Right renal cortex interstitium (tissue), 3 donors: ENCODE data around the gene CALML6. TPM values are rescaled to one million over a fixed set of nuclear protein-coding genes. Genes with fewer than 3 reads are reported as not detected.

Experiments used
- DNase-seq, 3 donors: peaks; one replicate each; pipeline ENCODE4 v3.0.0-alpha.2; 2013; ENCODE audit warnings: low read depth in 3 of 3, low spot score in 2 of 3
- polyA plus RNA-seq, 3 donors: library from polyadenylated mRNA; unstranded; fragments of 120-200 nt; gene quantifications; one replicate each; pipeline ENCODE4 v1.2.1, GENCODE V29; 2013; ENCODE audit not compliant: insufficient read length in 3 of 3

CALML6 gene
- polyA plus RNA-seq, 3 donors = 0.29 to 0.50 (median 0.44) TPM

DNA sequence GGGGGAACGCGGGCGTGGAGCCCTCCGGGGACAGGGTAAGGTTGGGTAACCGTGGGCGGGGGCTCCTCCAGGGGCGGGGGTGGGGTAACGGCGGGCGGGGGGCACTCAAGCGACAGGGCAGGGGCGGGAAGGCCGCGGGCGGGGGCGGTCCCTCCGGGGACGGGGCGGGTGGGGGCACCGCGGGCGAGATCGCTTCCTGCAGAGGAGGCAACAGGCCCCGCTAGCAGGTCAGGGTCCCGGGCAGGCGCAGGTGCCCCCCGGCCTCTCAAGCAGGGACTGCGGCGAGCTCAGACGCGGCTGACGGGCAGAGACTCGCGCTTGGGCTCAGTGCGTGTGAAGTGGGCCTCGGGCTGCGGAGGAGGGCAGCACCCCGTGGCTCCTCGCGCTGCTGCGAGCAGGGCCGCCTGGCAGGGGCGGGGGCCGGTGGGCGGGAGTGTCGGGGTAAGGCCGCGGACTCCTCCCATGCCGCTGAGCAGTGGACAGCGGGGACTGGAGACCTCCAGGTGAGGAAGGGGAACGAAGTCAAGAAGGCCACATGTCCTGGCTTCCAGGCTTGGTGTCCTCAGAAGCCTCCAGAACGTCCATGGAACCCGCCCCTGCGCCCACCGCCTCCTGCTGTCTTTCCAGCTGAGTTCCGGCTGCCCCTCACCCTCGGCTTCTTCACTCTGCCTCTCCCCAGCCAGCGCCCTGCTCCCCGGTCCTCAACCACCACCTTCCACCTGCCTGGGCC is 23.5 kb upstream of the CALML6 start:
- no peak for DNase-seq

DNA sequence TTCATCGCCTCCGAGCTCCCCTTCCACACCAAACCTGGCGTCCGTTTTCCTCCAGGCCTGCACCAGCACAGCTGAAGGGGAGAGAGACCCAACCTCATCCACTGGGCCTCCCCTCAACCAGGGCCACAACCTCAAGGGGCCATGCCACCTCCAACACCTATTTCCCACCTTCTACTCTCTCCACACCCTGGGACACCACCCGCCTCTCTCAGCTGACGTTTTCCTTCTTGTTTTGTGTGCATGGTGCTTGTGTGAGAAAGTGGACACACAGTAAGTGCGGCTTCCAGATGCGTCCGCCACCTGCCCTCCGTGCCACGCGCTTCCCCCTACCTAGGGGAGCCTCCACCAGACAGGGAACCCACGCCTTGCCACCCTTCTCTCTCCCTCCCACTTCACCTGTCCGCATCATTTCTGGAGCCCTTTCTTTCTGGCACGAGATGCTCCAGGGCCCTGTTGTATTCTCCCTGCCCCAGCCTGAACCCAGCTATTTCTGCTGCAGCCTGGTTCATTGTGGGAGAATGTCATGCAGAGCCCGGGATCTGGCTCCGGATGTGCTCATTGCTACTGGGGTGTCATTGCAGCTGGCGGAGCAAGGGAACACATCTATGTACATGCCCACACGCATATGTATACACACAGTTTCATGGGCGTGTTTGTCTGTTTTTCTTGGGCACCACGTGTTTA is 22.8 kb upstream of the CALML6 start:
- no peak for DNase-seq

DNA sequence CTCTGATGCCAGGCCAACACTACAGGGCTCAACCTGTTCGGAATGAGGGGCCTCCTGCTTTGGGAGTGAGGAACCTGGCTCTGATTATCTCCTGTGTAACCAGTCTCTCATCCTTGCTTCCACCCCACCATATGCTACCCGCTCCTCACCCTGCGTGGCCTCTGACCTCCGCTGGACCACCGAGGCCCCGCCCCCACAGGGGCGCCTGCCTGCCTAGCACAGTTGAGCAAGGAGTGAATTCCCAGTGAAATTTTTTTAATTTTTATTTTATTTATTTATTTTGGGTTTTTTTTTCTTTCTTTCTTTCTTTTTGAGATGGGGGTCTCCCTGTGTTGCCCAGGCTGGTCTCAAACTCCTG is 22.3 kb upstream of the CALML6 start:
- DNase-seq = no peak

DNA sequence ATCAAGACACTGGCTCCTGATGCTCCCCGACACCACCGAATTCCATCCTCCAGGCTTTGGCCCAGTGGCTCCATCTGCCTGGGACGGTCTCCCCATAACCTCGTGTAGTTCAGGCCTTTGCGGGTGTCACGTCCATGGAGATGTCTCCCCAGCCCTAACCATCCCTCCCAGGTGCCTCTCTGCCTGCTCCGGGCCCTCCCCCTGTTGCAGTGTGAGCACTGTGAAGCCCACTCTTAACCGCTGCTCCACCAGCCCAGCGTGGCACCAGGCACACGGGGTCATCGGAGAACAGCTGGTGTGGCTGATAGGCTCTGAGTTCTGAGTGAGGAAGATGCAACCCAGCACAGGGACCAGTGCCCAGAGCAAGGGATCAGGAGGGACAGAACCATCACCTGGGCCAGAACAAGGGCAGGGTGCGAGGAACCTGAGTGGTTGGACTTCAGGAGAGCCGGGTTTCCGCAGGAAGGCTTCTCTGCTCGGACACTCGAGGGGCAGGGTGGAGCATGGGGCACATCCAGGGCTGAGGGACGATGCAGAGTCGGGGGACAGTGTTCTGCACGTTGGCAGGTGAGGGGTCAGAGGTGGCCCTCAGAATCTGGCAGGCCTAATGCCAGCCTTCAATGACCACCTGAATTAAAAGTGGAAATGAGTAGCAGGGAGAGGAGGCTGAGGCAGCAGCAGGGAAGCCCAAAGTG is 21.6 kb upstream of the CALML6 start:
- no peak for DNase-seq

DNA sequence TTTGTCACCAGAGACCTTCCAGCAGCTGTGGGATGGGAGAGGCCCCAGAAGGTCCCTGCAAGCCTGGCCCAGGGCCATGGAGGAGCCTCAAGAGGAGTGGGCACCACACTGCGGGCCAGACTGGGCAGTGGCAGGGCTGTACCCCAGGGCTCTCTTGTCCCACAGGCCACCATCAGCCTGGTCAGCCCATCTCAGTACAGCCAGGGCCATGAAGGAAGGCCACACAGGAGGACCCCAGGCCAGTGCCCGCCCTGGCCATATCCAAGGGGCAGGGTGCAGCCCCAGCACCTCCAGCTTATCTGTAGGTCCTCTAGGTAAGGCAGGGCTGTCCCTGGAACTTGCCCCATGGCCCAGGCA is 21.1 kb upstream of the CALML6 start:
- no peak for DNase-seq

DNA sequence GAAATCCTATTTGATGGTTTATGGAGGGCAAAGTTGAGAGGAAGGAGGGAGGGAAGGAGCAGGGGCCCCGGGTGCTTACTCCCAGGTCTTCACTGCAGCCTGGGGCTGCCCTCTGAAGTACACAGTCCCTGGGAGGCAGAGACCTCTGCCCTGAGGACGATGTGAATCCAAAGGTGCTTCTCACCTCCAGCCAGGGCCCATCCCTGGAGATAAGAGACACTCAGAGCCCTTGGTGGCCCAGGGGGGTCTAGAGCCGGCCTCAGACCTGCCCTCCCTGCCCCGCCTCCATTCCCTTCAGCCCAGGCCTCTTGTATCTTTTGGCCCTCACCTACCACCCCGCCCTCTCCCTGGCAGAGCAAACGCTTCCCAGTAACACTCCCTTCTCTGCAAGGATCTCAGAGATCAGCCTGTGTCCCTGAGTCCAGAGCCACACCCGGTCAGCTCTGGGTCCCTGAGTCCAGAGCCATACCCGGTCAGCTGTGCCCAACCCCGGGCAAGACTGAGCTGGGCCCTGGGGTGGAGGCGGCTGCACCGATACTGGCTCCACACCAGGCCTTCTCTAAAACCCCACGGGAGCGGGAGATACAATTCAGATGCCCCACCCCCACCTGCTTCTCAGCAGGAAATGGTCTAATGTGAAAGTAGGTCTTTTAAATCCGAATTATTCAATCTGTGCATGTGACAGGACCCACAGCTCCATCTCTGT is 20.6 kb upstream of the CALML6 start:
- no peak for DNase-seq

DNA sequence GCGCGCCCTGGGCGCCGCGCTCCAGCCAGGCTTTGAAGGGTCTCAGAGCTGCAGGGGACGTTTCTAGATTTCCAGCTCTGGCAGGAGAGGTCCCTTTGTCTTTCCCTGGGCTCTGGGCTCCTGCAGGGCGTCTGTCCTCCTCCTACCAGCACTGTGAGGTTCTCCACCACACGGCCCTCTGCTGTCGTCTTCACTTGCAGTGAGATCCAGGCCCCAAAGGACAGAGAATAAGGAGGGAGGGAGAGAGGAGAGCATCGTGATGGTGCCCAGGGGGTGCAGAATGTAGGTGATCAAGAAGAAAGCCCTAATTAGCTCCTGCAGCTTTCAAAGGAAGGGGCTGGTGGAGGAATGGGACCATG is 20.0 kb upstream of the CALML6 start:
- DNase-seq = no peak

DNA sequence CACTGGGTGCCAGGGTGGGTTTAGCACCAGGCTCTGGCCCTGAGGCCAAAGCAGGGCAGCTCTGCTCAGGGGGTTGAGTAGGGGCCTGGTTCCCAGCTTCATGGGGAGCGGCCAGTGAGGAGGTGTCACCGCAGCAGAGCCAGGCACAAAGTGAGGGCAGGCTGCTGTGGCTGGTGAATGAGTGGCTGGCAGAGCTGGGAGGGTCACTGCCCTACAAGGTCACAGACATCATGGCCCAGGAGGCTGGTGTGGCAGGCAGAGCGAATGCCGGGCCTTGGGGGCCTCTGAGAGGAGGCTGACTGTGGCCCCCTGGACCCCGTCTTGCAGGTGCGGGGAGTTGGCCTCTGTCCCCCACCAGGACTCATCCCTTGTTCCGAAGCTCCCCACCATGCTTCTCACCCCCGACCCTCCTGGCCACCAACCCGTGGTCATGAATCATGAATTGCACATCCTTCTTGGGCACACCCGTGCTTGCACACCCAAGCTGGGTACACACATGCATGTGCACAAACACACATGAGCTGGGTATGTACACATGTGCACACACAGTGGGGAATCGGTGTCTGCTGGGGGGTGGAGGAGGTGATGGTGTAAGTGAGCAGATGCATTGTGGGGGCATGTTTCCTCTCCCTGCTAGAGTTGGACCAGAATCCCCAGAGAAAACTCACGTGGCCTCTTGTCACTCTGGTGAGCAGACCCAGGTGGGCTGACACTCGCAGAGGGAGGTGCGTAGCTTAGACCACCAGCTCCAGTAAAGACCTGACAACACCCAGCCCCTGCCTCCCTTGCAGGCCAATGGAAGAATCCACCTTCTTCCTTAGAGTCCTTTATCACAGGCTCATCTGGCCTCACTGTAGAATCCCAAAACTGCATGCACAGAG is 19.4 kb upstream of the CALML6 start:
- DNase-seq = no peak

DNA sequence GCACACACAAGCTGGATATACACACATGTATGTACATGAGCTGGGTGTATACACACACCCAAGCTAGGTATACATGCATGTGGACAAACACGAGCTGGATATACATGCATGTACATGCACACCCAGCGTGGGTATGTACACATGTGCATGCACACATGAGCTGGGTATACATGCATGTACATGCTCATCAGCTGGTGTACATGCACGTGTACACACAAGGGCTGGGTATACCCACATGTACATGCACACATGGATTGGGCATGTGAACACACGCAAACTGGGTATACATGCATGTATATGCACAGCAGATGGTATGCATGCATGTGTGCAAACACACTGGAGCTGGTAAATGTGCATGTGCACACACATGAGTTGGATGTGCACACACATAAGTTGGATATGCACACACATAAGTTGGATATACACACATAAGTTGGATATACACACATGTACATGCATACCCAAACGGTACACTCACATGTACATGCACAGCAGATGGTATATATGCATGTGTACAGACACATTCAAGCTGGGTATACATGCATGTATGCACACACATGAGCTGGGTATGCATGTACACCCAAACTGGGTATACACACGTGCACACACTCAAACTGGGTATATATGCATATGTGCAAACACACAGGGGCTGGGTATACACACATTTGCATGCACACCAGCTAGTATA is 16.7 kb upstream of the CALML6 start:
- no peak for DNase-seq

DNA sequence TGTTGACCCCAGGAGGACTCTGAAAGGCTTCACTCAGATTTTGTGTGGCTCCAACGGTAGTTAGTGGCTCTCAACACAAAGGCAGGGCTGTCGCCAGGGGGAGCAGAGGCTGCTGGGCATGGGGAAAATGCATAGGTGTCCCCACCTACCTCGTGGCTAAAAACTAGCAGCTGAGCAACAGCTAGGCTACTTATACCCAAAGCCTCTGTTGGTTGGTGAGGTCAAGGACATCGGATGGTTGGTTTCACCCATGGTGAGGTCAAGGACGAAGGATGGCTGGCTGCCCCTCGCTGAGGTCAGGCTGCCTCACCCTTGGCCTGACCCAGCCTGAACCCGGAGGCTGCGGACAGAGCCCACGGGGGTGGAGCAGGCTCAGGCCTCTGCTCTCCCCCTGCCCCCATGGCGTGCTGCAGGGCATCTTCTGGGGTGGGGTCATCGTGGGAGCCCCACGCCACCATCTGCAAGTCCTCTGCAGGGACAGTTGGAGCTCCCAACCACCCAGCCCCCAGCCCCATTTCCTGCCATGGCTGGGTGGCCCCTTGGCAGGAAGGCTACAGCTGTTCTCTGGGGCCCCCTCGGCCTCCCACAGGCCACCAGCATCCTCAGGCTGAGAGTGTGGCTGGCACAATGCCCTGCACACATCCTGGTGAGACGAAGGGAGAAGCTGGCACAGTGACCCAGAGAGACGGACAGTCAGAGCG is 15.6 kb upstream of the CALML6 start:
- DNase-seq = no peak

DNA sequence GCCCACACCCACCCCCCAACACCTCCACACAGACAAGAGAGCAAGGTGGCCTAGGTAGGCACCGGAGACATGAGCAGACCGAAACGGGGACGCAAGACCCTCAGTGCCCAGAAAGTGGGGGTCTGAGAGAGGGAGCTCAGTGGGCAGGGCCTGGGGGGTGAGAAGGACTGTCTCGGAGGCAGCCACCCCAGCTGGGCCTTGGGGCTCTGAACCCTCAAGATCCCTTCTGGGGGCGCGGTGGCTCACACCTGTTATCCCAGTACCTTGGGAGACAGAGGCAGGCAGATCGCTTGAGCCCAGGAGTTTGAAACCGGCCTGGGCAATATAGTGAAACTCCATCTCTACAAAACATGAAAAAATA is 15.1 kb upstream of the CALML6 start:
- no peak for DNase-seq

DNA sequence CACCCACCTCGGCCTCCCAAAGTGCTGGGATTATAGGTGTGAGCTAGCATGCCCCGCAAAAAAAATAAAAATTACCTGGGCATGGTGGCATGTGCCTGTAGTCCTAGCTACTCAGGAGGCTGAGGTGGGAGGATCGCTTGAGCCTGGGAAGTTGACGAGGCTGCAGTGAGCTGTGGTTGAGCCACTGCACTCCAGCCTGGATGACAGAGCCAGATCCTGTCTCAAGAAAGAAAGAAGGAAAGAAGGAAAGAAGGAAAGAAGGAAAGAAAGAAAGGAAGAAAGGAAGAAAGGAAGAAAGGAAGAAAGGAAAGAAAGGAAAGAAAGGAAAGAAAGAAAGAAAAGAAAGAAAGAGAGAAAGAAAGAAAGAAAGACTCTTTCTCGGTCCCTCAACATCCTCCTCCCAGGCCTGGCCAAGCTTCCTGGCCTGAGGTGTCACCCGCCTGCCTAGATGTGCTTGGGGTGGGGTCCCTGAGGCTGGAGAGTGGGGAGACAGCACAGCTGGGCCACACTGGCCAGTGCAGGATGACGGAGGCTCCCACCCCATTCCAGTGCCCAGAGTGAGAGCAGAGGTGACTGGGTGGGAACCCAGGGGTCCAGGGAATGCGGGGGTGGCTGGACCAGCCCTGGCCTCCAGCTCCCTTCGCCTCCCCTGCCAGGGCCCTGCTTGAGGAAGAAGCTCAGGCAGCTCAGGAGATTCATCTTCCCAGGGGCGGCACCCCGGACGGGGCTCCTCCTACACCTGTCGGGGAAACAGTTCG is 14.0 kb upstream of the CALML6 start:
- no peak for DNase-seq

DNA sequence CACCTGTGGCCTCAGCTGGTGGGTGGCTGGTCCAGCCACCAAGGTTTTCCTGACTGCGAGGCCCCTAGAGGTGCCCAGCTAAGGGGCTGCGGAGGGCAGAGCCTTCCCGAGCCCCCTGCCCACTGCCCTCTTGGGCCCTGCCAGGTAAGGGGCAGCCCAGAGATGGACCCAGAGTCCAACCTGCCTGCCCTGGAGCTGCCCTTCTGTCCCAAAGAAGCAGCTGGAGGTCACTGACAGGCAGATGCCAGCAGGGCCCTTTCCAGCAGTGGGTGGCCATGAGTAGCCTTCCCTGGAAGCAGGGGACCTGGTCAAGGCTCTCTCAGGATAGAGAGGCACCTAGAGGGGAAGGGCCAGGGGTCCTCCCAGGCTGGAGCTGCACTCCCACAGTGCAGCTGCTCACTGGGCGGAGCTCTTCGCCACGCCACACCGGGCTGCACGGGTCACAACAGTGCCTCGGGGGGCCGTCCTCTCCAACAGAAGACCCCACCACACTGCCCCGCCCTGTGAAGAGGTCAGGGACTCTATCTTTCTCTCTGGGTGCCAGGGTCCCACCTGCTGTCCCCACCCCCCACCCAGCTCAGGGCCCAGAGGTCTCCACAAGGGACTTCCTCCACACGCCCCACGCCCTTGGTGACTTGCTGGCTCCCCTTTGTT is 13.3 kb upstream of the CALML6 start:
- DNase-seq = no peak

DNA sequence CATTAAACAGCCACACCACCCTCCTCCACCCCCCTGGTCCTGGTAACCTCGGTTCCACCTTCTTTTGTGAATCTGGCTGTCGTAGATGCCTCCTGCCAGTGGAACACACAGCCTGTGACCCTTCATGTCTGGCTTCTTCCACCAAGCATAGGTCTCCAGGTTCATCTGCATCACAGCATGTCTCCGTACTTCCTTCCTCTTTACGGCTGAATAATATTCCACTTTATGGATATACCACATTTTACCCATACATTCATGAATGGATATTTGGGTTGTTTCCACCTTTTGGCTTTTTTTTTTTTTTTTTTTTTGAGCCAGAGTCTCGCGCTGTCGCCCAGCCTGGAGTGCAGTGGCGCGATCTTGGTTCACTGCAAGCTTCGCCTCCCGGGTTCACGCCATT is 11.8 kb upstream of the CALML6 start:
- DNase-seq = no peak

DNA sequence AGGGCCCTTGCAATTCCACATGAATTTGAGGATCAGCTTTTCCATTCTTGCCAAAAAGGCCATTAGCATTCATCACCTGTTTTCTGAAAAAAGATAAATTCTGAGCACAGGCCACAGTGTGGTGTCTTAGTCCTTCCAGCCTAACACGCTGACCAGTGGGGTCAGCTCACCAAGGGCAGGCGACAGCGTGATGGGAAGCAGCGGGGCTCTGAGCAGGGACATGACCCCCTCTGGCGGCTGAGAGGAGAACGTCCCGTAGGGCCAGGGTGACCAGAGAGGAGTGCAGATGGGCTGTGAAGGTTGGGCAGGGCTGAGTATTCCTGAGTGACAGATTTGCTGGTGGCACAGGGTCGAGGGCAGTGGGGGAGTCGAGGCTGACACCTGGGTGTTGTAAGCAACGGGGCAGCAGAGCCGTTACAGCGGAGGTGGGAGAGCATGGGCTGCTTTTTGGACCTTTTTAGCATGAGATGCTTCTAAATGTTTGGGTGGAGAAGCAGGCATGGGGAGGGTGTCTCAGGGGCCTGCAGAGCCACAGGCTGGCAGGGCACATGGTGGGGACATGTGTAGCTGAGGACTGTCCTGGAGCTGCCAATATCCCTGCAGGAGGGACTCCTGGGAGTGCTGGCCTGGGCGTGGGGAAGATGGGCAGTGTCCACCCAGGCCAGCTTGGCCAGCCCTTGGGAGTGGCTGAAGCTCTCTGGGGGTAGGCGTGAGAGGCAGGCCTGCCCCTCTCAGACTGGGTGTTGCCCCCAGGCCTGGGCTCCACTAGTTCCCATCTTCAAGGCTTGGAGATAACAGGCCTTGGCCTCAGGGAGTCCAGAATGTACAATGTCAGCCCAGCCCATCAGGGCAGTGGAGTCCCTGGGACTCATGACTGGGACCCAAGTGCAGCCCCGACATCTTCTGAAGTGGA is 8.6 kb upstream of the CALML6 start:
- DNase-seq = peak in 1 of 3 donors; percentile 73

DNA sequence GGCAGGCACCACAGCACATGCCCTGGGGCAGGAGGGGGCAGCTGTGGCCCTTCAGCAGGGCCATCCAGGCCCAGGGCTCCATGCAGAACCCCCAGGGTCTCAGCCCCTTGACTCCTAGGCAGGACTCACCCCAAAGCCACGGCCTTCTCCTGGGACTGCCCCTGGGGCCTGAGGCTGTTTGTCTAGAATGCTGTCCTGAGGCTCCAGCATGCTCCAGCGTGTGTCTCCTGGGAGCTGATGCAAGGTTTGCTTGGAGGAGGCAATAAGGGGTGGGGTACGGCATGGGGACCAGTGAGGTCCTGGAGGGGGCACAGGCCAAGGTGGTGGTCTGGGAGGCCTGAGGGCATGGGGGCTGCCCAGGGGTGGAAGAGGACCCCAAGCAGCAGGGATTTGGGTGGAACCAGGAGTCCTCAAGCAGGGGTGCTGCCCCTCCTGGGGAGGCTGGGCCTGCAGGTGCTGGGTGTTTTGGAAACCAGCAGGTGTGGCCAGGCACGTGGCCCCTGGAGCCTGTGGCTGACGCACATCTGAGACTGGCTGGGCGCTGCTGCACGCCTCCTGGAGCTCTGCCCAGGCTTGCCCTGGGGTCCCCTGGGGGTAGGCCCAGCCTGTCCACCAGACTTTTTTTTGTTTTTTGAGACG is 7.8 kb upstream of the CALML6 start:
- DNase-seq = no peak

DNA sequence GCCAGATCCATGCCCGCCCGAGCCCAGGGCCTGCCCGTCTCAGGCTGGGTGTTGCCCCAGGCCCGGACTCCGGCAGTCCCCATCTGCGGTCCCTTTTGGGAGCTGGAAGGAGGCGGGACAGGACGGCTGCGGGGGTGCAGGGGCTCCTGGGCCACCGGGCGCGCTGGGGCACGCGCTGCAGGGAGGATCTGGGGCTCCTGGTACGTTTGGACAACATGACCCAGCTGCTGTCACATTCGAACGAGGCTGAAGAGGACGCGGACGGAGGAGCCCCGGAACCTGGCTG is 6.6 kb upstream of the CALML6 start:
- no peak for DNase-seq
